GM18858 (cell line): ENCODE results near the gene RXRG.

Source experiments
- ATAC-seq: cut with Tn5 transposase; IDR thresholded peaks from one replicate; pipeline ENCODE4 v1.9.1; 2021; ENCODE audit not compliant: unreplicated experiment

Gene RXRG

DNA sequence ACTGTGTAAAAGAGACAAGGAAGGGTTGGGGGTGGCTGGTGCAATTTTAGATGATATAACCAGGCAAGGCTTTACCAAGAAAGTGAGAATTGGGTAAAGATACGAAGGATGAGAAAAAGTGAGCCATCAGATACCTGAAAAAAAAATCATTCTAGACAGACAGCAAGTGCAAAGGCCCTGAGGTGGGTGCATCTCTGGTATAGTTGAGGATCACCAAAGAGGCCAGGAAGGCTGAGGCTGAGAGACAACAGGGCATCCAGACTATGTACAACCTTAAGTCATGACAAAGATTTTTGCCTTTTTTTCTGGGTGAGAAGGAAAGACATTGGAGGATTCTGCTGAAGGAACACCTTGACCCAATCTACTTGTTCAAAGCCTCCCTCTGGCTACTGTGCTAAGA is 29.9 kb downstream of the RXRG start:
- no peak for ATAC-seq

DNA sequence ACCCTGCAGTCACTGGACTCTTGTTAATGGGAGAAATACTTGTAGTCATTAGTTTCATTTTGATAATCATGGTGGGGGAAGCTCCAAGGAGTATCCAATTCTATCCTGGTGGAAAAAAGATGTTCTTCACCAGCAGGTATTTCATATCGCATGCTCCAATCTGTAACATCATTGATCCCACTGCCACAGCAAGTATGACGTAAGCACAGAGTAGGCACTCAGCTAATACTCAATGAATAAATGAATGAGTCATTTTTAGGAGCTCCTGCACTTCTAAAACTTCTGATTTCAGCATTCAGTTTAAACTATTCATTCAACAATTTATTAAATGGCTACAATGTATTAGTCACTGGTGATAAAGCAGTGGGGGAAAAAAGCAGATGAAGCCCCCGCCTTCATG is 30.3 kb downstream of the RXRG start:
- ATAC-seq, result no peak

DNA sequence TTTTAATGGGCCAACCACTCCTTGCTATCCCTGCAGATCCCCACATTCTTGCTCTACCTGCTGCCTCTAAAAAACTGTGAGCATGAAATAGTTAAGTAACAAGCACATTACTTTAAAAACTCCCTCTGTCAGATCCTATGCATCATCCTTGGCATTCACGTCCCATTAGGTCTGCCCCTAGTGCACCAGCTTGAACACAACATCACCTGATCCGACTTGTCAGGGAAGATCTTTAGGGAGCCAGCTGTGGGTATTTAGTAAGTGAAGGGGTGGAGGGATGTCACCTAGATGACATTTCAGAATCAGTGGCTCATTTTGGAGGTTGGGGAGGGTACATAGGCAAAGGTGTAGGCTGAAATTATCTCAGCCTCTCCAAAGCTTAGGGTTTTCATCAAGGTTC is 33.5 kb downstream of the RXRG start:
- no peak for ATAC-seq

DNA sequence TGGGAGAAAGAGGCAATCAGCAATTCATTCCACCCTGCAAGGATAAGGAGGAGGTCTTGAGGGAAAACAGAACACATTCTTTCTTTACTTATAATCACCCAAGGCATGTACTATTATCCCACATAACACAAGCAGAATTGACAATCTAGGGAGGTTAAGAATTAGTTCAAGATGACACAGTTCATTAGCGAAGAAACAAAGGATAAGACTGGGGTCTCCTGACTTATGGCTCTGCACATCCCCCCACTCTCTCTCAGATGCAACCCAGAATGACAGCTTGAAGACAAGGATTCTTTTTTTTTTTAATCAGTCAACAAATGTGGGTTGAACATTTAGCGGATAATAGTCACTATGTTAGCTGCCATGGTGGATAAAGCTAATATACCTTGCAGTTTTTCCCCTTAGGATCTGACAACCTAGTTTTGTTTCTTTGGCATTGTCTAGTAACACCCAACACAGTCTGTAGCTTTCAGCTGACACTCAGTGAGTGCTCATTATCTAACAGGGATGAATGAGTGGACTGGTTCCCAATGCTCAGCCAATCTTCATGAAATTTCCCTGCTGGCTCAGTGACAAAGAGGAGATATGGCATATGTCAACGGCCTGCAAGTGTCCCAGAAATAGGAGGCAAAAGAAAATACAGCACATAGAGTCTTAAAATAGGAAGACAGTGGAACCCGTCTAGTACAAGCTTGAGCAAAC is 35.1 kb downstream of the RXRG start:
- no peak for ATAC-seq

DNA sequence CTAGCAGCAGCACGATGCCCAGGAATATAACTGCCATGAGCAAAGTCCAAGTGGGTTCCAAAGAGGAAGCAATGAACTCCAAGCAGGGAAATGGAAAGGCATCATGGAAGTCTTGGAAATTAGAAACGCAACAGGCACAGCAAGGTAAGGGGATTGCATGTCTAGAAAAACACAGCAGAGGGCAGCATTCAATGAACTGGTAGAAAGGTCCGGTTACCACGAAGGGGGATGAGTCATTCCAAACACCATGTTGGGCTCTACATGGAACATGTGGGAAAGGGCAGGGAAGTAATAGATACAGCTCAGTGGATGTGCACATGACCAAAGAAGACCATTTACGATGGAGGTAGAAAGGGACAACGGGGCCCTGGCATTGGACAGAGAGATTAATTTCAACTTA is 36.4 kb downstream of the RXRG start:
- ATAC-seq, result no peak

DNA sequence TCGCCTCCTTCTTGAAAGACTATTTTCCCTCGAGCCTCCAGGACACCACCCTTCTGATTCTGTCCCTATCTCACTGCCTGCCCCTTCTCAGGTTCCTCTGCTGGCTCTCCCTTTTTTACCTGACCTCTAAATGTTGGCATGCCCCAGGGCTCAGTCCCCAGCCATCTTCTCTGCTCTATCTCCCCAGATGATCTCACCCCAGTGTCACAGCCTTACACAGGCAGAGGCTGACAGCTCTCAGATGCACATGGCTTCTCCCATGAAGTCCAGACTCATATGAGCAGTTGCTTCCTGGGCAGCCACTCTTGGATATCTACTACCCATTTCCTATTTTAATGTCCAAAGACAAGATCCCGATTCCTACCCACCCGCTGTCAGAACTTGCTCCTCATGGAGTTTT is 37.5 kb downstream of the RXRG start:
- no peak for ATAC-seq

DNA sequence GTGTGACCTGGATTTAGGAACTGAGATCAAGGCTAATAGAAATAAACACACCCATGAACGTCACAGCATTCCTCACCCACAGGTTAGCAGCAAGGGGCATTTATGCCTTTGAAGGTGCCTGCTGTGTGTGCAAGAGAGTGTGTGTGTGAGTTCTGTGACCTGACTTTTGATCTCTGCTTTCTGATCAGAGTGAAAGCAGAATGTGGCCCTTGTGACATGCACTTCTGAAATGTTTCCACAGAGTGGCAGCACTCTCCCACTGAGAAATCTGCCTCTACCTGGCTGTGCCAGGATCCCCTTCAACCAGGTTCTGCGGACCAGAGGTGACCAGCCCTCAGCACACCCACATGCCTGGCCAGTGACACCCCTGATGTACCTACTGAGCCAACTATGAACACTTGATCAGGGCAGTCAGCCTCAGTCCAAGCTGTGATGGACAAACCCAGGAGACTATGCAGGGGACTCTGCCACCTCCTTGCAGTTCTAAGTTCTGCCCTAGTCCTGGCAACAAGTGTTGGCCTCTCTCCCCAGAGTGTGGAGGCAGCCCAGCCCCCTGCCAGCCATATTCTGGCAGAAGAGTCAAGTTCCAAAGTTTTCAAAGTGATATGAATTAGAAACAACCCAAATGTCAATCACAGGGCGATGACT is 41.0 kb downstream of the RXRG start:
- no peak for ATAC-seq

DNA sequence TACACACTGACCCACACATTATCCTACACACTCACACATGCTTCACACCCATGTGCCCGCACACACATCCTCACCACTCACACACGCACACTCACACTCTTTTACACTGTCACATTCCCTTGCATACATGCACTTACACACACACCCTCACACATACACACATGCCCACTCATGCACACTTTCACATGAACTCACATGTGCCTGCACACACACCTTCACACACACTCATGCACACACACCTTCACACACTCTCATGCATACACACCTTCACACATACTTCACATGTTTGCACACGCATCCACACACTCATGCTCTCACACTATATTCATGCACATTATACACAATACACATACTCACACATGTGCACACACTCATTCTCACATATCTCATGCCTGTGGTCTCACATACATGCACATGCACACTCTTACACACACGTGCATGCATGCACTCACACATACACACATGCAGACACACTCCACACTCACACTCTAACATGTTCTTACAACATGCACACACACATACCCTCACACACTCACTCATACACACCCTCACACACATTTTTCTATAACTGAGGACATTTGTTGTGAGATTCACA is 42.3 kb downstream of the RXRG start:
- no peak for ATAC-seq

DNA sequence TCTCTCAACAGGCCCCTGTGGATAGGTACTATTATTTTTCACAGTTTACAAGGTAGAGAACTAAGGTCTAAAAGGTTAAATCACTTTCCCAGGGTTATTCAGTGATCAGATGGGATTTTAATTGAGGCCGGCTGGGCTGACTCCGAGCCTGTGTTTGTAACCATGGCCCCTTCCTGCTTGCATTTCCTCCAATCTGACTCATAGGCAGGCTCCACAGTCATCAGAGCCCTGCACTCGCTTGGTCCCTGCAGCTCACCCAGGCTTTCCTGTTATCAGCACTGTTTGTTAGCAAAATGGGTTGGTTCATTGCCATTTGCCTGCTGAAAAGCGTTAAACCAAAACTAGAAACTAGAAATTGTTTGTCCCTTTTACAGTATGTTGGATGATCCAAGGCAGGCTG is 47.0 kb downstream of the RXRG start:
- ATAC-seq, result no peak

DNA sequence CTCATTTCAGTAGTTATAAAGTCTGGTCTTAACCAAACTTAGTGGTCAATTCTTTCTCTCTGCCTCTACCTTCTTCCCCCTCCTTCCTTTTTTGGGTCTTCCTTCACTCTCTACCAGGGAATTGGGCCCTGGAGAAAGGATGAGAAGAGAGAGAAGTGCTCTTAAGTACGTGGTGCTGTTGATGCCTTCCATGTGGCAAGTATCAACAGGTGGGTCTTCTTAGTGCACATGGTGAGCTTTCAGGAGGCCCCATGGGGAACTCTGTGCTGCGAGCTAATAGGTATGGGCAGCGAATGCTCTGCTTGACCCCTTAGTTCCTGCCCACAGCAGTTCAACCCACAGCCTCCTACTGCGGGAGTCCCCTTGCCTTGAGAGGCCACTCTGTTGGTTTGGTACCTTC is 49.0 kb downstream of the RXRG start:
- ATAC-seq, result no peak

DNA sequence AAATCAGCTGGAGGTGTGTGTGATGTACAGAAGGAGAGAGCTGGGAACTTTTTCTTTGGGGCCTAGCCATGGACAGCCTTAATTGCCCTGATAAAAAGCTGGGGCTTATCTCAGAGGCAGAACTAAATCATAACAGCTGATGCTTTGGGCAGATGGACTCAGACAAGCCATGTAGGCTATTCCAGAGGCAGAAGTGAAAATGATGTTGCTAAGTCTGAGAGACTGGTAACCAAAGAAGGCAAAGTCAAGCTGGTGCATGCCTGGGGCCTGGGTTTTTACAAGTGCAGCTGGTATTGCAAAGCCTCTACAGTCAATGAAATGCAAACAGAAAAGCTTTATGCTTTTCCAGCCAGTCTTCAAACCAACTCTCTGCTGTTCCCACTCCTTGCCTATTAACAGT is 49.4 kb downstream of the RXRG start:
- peak; percentile 46 for ATAC-seq

DNA sequence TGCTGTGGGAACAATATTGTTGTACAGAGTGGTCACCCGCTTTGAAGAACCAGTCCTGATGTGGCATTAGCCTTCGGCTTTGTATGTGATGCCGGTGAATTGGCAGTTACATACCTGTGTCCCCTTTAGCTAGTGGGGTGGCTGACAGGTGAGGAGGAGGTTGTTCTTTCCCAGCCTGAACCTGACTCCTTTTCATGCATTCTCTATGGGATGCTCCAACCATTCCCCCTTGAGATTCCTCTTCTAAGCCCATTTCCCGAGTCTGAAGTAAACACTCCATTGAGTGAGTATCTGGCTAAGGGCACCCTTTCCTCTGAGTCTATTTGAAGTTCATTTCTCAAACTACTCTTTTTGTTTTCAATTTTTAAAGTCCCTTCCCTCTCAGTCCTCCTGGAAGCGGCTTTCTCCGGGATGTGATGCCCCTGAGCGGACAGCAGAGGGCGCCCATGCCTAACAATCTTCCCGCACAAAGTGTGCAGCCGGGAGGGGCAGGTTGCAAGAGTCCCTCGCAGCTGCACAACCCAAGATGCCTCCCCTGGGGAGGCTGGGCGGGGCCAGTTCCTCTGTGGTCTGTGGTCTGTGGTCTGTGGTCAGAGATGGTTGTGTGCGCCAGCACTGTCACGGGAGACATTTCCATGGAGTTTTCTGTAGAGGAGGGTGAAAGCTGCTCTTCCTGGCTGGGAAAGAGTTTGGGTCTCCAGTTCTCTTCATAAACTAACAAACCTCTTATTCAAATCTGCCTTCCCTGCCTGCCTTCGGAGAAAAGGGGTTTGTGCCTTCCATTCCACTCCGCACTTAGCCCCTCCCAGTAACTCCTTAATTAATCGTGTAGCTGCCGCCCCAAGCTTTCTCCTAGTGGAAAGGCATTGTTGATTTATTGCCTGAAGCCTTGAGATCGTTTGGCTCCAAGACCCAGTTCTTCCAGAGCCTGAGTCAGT is 52.0 kb downstream of the RXRG start:
- peak; percentile 96 for ATAC-seq

DNA sequence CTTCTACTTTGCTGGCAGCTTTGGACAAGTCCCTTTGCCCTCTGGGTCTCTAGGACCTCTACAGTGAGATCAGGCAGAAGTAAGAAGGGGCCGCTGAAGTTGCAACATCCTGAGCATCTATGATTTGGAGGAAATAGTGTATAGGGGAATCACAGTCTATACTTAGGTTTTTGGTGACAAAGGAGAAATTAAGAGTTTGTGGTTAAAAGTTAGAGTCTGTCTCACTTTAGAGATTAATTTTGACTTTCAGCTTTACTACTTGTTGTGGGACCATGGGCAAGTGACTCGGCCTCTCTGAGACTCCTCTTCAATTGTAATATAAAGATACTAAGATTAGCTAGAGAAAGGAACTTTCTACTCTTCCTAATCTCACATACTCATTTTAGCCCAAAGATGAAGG is 55.3 kb downstream of the RXRG start:
- ATAC-seq, result no peak

DNA sequence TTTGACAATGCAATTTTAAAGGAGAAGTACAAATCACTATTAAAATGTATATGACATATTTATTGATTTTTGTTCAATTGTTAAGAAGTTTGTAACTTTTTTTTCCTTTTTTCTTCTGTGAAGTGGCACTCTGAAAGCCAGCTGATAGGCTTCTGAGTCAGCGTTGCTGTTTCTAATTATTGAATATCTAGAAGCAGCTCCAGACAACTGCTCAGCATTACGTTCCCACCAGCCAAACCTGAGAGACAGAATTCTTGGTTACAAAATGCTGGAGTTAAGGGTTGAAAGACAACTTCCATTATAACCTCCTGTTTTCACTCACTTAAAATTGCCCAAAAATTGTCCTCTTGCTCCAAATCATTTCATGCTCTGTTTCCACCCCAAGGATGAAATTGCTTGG is 57.0 kb downstream of the RXRG start:
- no peak for ATAC-seq

DNA sequence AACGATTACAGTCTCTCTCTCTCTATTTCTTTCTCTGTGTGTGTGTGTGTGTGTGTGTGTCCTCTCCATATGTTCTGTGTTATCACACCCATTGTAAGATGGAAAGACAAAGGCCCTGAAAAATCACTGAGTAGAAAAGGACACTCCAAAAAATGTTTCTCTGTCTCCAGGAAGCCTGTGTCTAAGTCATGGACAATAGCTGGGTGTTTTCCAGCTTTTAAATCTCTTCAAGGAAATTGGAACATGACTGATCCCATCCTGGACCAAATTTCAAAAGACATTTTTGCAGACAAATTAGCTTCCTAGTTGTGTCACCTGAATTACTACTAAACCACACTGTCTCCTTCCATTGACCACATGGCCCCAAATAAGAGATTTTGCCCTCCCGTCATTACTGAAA is 57.4 kb downstream of the RXRG start:
- no peak for ATAC-seq

DNA sequence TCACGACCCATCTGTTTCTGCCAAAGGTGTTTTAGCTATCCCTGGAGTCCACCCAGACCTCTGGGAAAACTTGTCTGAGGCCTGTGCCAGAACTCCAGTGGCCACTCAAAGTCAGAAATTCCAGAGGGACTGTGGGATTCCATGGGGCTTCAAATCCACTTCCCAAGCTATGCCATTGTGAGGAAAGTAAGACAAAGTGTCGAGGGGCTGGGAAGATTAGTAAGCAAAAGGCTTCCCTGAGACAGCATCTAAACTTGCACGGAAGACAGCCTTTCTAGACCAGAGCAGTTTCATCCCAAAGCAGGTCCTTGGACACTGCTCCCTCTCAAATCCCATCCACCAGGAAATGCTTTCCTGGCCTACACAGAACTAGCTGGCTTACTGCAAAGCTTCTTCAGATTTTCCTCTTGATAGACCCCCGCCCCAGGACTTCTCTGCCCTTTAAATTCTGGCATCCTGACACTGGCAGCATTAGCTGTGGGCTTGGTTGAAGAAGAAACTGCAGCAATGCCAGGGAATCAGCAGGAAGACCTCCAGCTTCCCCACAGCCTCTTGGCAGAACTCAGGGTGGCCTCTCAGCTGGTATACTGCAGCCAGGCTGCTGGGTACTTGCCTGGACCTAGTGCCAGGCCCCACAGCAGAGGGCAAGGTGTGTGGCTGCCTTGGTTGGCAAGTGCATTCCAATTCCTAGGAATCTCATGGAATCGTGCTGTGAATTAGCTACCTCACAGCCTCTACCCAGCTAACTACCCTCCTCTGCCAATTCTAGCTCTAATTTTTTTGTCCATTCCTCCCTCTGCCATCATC is 61.1 kb downstream of the RXRG start:
- ATAC-seq, result no peak

DNA sequence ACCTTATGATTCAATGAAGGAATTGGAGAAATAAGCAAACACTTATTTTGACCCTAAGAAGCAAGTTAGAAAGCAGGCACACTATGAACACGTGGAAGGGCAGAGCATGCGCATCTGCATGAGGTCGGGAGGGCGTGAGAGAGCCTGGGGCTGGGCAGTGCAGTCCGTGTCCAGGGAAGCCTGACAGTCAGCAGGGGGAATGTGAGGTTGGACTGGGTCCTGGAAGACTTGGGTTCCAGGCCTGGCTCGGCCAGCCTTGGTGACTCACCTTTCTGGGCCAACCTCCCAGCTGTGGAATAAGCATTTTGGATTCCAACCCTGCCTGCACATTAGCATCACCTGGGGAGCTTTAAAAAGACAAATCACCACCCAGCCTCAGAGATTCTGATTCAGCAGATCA is 61.9 kb downstream of the RXRG start:
- ATAC-seq, result no peak

DNA sequence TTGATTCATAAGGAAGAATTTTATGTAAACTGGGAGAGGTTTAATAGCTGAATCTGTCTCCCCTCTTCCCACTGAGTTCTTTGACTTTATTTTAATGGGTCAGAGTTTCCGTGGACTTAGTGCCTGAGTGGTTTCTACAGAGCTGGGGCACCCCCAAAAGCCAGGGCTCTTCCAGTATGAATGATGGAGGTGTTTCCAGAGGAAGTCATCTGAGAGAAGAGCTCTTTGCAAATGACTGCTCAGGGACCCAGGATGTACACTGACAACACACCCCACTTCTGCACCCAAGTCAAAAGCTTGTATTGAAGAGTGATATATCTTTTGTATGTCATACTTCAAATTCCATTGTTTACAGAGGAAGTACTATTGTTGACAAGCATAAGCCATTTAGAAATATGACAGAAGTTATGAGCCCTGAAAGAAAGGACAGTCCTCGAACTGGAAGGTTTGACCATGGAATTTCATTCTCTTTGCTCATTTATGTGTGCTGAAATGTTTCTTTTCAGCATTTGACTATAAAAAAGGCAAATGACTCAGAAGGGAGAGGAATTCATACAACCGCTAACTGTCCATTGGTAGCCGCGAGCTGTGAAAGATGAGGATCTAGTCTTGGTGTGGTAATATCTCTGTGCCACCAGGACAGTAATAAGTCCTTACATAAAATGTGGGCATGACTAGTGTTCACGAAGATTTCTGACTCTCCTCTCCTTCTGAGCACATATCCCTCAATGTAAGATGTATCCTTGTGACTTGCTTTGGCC is 63.0 kb downstream of the RXRG start:
- no peak for ATAC-seq

DNA sequence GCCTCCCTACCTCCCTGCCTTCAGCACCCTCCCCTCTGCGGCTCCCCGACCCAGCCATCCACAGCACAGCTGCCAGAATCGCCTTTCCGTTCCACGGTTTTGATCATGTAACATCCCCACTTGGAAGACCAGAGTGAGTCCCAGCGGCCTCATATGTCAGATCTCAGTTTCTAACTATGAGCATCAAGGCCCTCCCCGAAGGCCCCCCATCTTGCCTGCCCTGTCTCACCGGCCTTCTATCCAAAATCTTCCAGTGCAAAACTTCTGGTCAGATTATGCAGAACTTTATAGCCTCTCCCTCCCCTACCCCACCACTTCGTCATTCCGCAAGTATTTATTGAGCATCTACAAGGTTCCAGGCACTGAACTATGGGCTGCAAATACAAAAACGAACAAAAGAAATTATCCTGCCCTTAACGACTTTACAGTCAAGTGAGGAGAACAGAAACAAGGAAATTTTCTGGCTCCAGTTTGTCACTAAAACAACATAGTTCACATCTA is 68.1 kb downstream of the RXRG start:
- ATAC-seq, result no peak
